AG04449 (cell line): Measurements from ENCODE around the gene MEGF9.

Experiments
- CTCF ChIA-PET: fragments of 350-600 bp; formaldehyde crosslinking; extraction: SDS; loops from one replicate; lab custom pipeline; 2021; ENCODE audit warnings: antibody characterized with exemption; lab: Yijun Ruan, JAX
- POLR2A ChIA-PET: fragments of 400-600, 350-600 bp; formaldehyde crosslinking; extraction: SDS; loops from one replicate; lab custom pipeline; 2020; ENCODE audit warnings: antibody characterized with exemption, inconsistent platforms; lab: Yijun Ruan, JAX
- DNase-seq: peaks from one replicate; pipeline ENCODE4 v3.0.0-alpha.2; 2010; ENCODE audit warnings: low read depth, low spot score
- H3K4me3 ChIP-seq: 2 replicates; pipeline ENCODE4 v1.5.1; 2011; ENCODE audit warnings: low read depth, mild to moderate bottlenecking, control low read depth, low read length
- CTCF ChIP-seq: IDR thresholded peaks from one replicate; pipeline ENCODE4 v1.5.1; 2011; ENCODE audit warnings: mild to moderate bottlenecking, moderate library complexity, low read length, control low read depth, inconsistent platforms; ENCODE audit not compliant: insufficient read depth; ENCODE audit errors: missing control alignments

The MEGF9 gene

DNA sequence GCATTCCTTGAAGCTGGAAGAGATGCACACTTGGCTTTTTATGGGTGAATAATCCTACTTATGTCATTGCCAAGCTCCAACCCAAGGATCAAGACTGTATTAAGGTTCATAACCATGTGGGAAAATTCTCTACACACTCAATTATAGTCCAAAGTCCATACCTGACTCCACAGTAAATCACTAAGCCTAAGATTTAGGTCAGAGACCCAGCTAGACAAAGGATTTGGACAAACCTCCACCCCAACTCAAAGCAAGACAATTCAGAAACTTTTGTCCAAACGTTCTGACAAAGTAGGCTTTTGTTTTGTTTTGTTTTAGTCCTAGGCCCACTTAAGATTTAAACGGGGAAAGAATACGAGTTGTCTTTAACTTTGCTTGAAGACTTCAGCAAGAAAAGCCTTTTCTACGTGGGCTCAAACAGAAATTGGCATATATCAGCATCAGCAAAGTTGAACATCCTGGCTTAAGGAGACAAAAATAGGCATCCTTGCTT is 1.7 kb downstream of the MEGF9 start:
- no peak for DNase-seq
- ChIA-PET CTCF (interaction anchor here (1.0 kb wide), 2 partner anchors 11 to 30 kb away, joined by 3 to 4 read pairs; no protein-coding TSS in a partner anchor), POLR2A (no interaction called here)
- no peak for TF ChIP-seq CTCF
- peak overlapping the region; percentile 19 for H3K4me3 ChIP-seq

- ChIA-PET CTCF (interaction anchor here (1.0 kb wide), 1 partner anchor 30 kb away, joined by 3 read pairs; no protein-coding TSS in a partner anchor), POLR2A (no interaction called here)
- H3K4me3 ChIP-seq, result no peak overlapping the region
- TF ChIP-seq CTCF, result no peak
- DNase-seq, result no peak
Measured at GRCh38 chr9:120711841-120712538, 2.3 kb downstream of the MEGF9 start.

DNA sequence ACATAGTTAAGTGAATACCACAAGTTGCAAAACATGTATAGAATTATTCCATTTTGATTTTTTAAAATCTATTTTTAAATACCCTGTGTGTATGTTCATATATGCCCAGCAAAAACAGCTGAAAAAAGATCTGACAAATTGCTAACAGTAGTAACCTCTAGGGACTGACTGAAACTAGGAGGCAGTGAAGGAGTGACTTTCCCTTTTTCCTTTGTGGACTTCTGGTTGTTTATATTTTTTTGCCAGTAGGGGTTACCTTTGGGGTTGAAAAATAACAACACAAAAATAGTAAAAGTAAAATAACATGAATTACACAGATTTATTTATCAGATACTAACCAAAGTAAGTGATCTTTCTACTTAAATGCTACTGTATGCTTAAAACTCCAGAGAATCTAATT is 2.9 kb downstream of the MEGF9 start:
- no peak for DNase-seq
- no peak overlapping the region for H3K4me3 ChIP-seq
- ChIA-PET CTCF (no interaction called here), POLR2A (no interaction called here)
- no peak for TF ChIP-seq CTCF

DNA sequence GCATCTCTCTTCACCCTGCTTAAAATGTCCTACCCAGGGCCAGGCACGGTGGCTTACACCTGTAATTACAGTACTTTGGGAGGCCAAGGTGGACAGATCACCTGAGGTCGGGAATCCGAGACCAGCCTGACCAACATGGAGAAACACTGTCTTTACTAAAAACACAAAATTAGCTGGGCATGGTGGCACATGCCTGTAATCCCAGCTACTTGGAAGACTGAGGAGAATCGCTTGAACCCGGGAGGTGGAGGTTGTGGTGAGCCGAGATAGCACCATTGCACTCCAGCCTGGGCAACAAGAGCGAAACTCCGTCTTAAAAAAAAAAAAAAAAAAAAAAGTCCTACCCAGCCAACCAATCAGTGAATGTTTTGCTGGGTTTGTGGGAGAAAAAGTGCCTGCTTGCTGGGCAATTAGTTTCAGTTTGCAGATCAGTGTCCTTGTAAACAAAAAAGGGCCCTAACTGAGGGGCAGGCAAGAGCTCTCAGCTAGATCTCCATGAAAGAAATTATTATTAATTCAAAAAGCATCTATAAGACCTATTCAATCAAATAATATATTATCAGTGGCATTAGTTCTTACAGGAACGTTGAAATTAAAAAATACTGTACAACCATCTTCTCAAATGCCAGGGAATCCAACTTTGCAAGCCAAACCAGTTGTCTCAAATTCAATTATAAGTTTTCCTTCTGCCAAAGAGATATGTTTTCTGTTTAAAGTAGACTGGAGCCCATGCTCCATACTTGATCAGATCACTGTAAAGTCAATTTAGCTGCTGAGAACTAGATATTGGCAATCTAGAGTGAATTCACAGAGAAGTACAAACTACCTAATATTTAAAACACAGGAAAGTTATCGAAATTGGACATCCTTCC is 3.9 kb downstream of the MEGF9 start:
- DNase-seq, result no peak
- no peak for TF ChIP-seq CTCF
- CTCF ChIA-PET, result no interaction called here
- POLR2A ChIA-PET, result no interaction called here
- no peak overlapping the region for H3K4me3 ChIP-seq

DNA sequence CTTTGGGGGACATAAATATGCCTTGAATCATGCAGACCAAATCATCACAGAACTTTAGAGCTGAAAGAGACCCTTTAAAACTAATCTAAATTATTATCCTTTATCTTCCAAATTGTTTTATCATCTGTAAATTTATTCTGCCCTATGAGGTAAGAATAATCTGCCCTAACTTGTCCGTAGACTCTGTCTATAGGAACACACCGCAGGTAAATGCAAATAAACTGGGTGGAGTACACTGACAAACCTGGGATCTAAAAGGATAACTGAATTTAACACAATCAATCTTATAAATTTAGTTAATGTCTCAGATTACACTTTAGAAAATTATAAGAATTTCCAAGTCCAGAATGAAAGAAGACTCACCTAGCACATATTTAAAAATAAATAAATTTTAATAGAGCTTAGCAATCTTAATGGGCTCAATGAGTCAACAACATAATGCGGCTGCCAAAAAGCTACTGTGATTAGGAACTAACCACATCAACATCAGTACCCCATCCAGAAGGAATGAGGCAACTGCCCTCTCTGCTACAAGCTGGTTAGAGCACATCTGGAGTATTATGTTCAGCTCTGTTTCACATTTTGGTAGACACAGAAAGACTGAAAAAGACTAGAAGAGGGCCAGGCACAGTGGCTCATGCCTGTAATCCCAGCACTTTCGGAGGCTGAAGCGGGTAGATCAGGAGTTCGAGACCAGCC is 5.6 kb downstream of the MEGF9 start:
- ChIA-PET POLR2A (no interaction called here), CTCF (no interaction called here)
- no peak overlapping the region for H3K4me3 ChIP-seq
- DNase-seq, result no peak
- no peak for TF ChIP-seq CTCF
